Endothelial cell (in vitro differentiated cells): ENCODE data around the gene MYH11. TPM values are rescaled to one million over a fixed set of nuclear protein-coding genes. Genes with fewer than 3 reads are reported as not detected.

Source experiments
- DNase-seq: peaks from one replicate; pipeline ENCODE4 v3.0.0; 2021; ENCODE audit warnings: low spot score
- H3K27ac Mint-ChIP-seq: one replicate; pipeline ENCODE4 v1.8.0; 2021; ENCODE audit warnings: mixed read lengths, inconsistent platforms; ENCODE audit not compliant: unreplicated experiment
- H3K27me3 Mint-ChIP-seq: one replicate; pipeline ENCODE4 v1.8.0; 2021; ENCODE audit warnings: mild to moderate bottlenecking, moderate library complexity, mixed read lengths, inconsistent platforms; ENCODE audit not compliant: unreplicated experiment
- H3K36me3 Mint-ChIP-seq: one replicate; pipeline ENCODE4 v1.8.0; 2021; ENCODE audit warnings: mild to moderate bottlenecking, low read depth, mixed read lengths, inconsistent platforms; ENCODE audit not compliant: unreplicated experiment
- H3K4me1 Mint-ChIP-seq: one replicate; pipeline ENCODE4 v1.8.0; 2021; ENCODE audit warnings: mild to moderate bottlenecking, mixed read lengths, inconsistent platforms; ENCODE audit not compliant: unreplicated experiment
- H3K4me3 Mint-ChIP-seq: one replicate; pipeline ENCODE4 v1.8.0; 2021; ENCODE audit warnings: mild to moderate bottlenecking, mixed read lengths, inconsistent platforms; ENCODE audit not compliant: unreplicated experiment
- H3K9me3 Mint-ChIP-seq: one replicate; pipeline ENCODE4 v1.8.0; 2021; ENCODE audit warnings: mixed read lengths, inconsistent platforms; ENCODE audit not compliant: unreplicated experiment
- total RNA-seq: library from RNA; stranded (reverse); fragmentation: NEBNext Ultra II Directional; extraction: Animal tissue kit (Norgen Biotek cat#: 25700); gene quantifications from one replicate; pipeline ENCODE4 v1.2.1, GENCODE V29; 2021; ENCODE audit not compliant: unreplicated experiment
- TF ChIP-seq, protein P1 (sequence below): fragments of 200-600 bp; sonication (generic); IDR thresholded peaks from one replicate; pipeline ENCODE4 v1.5.0; 2021; ENCODE audit warnings: antibody characterized with exemption; ENCODE audit not compliant: unreplicated experiment

MYH11 gene
- total RNA-seq, 1 donor from 2014 or later: 0.51 TPM

DNA sequence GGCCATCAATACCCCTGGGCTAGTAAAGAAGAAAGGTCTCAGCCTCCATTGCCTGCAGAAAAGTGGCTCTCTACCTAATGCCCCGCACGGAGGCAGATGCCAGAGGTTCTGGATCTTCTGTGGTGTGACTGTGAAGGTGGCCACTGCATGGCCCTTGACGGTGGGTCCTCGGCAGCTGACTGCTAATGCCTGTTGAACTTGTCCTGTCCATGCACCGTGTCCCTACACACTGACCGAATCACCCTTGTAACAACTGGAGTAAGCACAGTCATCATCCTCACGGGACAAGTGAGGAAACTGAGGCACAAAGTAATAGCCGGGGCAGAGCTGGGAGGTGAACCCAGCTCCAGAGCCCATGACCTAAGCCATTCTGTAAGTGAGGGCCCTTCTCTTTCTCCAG is 48.8 kb downstream of the MYH11 start:
- TF ChIP-seq, protein P1, sequence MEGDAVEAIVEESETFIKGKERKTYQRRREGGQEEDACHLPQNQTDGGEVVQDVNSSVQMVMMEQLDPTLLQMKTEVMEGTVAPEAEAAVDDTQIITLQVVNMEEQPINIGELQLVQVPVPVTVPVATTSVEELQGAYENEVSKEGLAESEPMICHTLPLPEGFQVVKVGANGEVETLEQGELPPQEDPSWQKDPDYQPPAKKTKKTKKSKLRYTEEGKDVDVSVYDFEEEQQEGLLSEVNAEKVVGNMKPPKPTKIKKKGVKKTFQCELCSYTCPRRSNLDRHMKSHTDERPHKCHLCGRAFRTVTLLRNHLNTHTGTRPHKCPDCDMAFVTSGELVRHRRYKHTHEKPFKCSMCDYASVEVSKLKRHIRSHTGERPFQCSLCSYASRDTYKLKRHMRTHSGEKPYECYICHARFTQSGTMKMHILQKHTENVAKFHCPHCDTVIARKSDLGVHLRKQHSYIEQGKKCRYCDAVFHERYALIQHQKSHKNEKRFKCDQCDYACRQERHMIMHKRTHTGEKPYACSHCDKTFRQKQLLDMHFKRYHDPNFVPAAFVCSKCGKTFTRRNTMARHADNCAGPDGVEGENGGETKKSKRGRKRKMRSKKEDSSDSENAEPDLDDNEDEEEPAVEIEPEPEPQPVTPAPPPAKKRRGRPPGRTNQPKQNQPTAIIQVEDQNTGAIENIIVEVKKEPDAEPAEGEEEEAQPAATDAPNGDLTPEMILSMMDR: no peak
- DNase-seq: no peak
- H3K4me1 Mint-ChIP-seq: peaks cover 12% of the 10 kb centered on the region
- no peaks in the 10 kb centered on the region for H3K36me3 Mint-ChIP-seq
- H3K27ac Mint-ChIP-seq: no peak overlapping the region
- peaks cover 1% of the 10 kb centered on the region for H3K27me3 Mint-ChIP-seq
- no peaks in the 10 kb centered on the region for H3K9me3 Mint-ChIP-seq
- H3K4me3 Mint-ChIP-seq: no peak overlapping the region

DNA sequence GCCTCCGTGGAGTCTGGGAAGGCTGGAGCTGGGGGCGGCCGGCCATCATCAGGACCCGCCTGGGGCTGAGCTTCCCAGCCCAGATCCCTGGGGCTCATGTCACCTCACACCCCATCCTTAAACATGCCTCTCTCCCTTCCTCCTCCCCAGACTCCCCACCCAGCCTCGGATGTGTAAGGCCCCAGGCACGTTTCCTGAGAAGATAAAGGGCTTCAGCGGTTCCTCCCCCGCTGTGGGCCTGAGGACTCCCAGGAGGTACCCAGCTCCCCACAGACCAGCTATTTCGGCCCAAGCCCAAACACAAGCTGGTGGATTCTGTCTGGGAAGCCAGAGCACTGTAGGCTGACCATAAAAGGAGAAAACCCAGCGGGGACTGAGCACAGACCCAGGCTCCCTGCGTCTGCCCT is 49.2 kb downstream of the MYH11 start:
- no peaks in the 10 kb centered on the region for H3K36me3 Mint-ChIP-seq
- no peak overlapping the region for H3K4me3 Mint-ChIP-seq
- no peak for DNase-seq
- no peaks in the 10 kb centered on the region for H3K9me3 Mint-ChIP-seq
- H3K4me1 Mint-ChIP-seq: peaks cover 12% of the 10 kb centered on the region
- peaks cover 1% of the 10 kb centered on the region for H3K27me3 Mint-ChIP-seq
- H3K27ac Mint-ChIP-seq: no peak overlapping the region
- TF ChIP-seq, protein P1: no peak

DNA sequence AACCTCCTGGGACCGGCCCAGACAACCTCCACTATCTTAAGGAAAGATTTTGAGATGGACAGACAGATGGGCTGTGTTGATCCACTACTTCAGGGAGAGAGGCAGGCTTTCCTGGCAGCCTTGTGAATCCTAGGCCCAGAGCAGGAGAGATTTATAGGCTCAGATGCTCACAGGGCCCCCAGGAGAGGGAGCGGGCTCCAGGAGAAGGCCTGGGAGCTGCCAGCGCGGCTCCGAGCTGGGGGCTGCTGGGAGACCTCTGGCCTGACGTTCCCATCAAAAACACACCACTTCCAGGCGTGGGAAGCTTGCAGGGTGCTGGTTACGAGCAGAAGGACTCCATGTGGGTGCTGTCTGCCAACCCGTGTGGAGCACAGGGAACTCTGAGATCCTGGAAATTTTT is 53.2 kb downstream of the MYH11 start:
- H3K9me3 Mint-ChIP-seq: no peaks in the 10 kb centered on the region
- no peak overlapping the region for H3K27ac Mint-ChIP-seq
- peaks cover 1% of the 10 kb centered on the region for H3K27me3 Mint-ChIP-seq
- TF ChIP-seq, protein P1: no peak
- peaks cover 12% of the 10 kb centered on the region for H3K4me1 Mint-ChIP-seq
- no peak for DNase-seq
- no peaks in the 10 kb centered on the region for H3K36me3 Mint-ChIP-seq
- no peak overlapping the region for H3K4me3 Mint-ChIP-seq

DNA sequence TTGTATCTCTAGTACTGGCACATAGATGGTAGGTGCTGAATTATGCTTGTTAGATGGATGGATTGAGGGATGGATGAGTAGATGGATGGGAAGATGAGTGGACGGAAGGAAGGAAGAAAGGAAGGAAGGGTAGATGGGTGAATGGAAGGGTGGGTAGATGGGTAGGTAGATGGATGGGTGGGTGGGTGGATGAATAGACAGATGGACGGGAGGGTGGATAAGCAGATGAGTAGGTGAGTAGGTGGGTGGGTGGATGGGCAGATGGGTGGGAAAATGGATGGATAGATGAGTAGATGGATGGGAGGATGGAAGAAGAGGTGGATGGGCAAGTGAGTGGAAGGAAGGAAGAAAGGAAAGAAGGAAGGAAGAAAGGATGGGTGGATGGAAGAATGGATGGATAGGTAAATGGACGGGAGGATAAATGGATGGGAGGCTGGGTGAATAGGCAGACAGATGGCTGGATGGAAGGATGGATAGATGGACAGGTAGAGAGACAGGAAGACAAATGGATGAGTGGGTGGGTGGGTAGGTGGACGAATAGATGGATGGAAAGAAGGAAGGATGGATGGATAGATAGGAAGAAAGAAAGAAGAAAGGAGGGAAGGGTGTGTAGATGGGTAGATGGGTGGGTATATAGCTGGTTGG is 56.9 kb downstream of the MYH11 start:
- Mint-ChIP-seq H3K4me3 (no peak overlapping the region), H3K9me3 (no peaks in the 10 kb centered on the region), H3K27me3 (peaks cover 4% of the 10 kb centered on the region), H3K27ac (no peak overlapping the region), H3K36me3 (no peaks in the 10 kb centered on the region), H3K4me1 (no peaks in the 10 kb centered on the region)
- DNase-seq: no peak
- TF ChIP-seq, protein P1: no peak

DNA sequence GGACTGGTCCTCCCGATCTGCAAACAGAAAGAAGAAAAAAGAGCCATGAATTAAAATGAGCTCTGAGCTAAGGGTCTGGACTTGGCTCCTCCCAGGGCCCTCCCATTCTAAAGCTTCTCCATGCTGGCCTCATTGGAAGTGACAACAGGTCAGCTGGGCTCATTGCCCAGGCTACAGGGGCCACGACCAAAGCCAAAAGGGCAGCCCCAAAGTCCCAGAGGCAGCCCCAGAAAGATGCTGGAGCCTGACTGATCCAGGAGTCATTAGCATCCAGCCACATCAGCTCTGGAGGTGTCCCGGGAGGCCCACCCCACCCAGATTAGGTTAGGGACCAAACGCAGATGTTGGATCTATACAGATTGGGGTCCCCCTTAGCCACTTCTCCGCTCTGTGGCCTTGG is 58.2 kb downstream of the MYH11 start:
- no peak overlapping the region for H3K4me3 Mint-ChIP-seq
- peaks cover 4% of the 10 kb centered on the region for H3K27me3 Mint-ChIP-seq
- no peak overlapping the region for H3K27ac Mint-ChIP-seq
- no peaks in the 10 kb centered on the region for H3K9me3 Mint-ChIP-seq
- TF ChIP-seq, protein P1: no peak
- H3K4me1 Mint-ChIP-seq: peaks cover 6% of the 10 kb centered on the region
- H3K36me3 Mint-ChIP-seq: no peaks in the 10 kb centered on the region
- no peak for DNase-seq
